Measurements from ENCODE around the gene OSER1.

Gene OSER1

DNA sequence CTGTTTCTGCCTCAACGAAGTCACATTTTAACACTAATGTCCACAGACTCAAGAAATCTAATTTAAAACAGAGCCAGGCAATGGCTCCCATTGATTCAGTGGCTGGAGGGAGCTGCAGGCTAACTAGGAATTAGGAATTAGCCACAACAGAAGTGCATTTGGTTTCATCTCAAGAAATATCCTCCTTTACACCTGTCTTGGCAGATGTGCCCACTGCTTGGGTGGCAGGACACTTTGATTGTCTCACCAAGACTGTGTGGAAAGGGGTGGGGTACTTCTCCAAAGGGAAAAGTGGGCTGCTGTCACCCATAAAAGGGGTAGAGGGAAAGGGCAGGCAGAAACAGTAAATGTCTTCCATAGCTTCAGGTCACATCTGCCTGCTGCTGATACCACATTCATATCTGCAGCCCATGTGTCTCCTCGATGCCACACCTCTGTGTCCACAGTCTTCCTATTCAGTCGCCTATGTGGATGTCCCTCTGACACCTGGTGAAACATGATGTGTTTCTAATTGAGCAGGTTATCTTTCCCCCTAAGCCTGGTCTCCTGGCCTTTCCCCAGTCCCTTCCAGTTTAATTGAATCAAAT, 10.9 kb upstream of the OSER1 start:
- Histone ChIP-seq H3K4me3 (ENCODE audit: low read length) (no peak overlapping the region), H3K27me3 (ENCODE audit: control insufficient read depth, low read length) (0 out of 2 replicates have a peak, but pooled peaks cover 4% of the 10 kb centered on the region), H3K4me1 (ENCODE audit: control insufficient read depth, low read length) (peaks cover 18% of the 10 kb centered on the region), H3F3A (ENCODE audit: control insufficient read depth, insufficient read depth) (0 out of 2 replicates have a peak, but pooled peaks cover 2% of the 10 kb centered on the region), H3K36me3 (ENCODE audit: control insufficient read depth, low read length) (no peaks in the 10 kb centered on the region), H3K9me3 (ENCODE audit: control insufficient read depth, insufficient read depth, low read length) (no peaks in the 10 kb centered on the region), H4K20me1 (ENCODE audit: control insufficient read depth, insufficient read depth, low read depth, low read length) (no peaks in the 10 kb centered on the region), H3K27ac (ENCODE audit: low read depth, low read length) (no peak overlapping the region), H3K9me2 (replicated peaks; ENCODE audit: control insufficient read depth, low read length) (no peaks in the 10 kb centered on the region), H3K79me2 (ENCODE audit: control insufficient read depth, low read length) (no peaks in the 10 kb centered on the region), H3K4me2 (ENCODE audit: low read length) (no peak overlapping the region)
- TF ChIP-seq, protein P1, sequence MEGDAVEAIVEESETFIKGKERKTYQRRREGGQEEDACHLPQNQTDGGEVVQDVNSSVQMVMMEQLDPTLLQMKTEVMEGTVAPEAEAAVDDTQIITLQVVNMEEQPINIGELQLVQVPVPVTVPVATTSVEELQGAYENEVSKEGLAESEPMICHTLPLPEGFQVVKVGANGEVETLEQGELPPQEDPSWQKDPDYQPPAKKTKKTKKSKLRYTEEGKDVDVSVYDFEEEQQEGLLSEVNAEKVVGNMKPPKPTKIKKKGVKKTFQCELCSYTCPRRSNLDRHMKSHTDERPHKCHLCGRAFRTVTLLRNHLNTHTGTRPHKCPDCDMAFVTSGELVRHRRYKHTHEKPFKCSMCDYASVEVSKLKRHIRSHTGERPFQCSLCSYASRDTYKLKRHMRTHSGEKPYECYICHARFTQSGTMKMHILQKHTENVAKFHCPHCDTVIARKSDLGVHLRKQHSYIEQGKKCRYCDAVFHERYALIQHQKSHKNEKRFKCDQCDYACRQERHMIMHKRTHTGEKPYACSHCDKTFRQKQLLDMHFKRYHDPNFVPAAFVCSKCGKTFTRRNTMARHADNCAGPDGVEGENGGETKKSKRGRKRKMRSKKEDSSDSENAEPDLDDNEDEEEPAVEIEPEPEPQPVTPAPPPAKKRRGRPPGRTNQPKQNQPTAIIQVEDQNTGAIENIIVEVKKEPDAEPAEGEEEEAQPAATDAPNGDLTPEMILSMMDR (IDR thresholded peaks at IDR 0.05; ENCODE audit: low read depth, low read length, poor library complexity, severe bottlenecking) = no peak
- TF ChIP-seq EZH2phosphoT487 (IDR thresholded peaks at IDR 0.05; ENCODE audit: borderline replicate concordance, low read length) = no peak

DNA sequence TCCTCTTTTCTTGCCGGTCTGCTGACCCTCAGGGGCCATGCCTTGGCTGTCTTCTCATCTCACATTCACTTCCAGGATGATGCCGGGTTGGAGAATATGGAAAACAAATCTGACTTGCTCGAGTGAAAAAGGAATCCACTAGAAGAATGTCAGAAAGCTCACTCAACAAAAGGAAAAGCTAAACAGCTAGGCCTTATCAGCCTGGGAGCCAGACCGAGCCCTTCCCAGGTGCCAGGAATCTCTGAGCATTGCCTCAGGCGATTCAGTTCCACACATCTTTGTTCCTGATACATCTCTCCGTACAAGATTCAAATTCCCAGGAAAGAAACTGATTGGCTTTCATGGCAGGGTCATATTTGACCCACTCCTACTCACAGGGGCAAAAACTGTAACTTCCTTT, 9.2 kb upstream of the OSER1 start:
- 0 out of 2 replicates have a peak, but pooled peaks cover 4% of the 10 kb centered on the region for H3K27me3 ChIP-seq (ENCODE audit: control insufficient read depth, low read length)
- H3K4me1 ChIP-seq (ENCODE audit: control insufficient read depth, low read length) = peaks cover 18% of the 10 kb centered on the region
- no peaks in the 10 kb centered on the region for H3K9me2 ChIP-seq (replicated peaks; ENCODE audit: control insufficient read depth, low read length)
- H3K4me3 ChIP-seq (ENCODE audit: low read length) = no peak overlapping the region
- H3K27ac ChIP-seq (ENCODE audit: low read depth, low read length) = no peak overlapping the region
- no peaks in the 10 kb centered on the region for H3K36me3 ChIP-seq (ENCODE audit: control insufficient read depth, low read length)
- no peaks in the 10 kb centered on the region for H4K20me1 ChIP-seq (ENCODE audit: control insufficient read depth, insufficient read depth, low read depth, low read length)
- no peak overlapping the region for H3K4me2 ChIP-seq (ENCODE audit: low read length)
- no peaks in the 10 kb centered on the region for H3K79me2 ChIP-seq (ENCODE audit: control insufficient read depth, low read length)
- no peaks in the 10 kb centered on the region for H3K9me3 ChIP-seq (ENCODE audit: control insufficient read depth, insufficient read depth, low read length)
- TF ChIP-seq, protein P1 (IDR thresholded peaks at IDR 0.05; ENCODE audit: low read depth, low read length, poor library complexity, severe bottlenecking) = no peak
- no peak for TF ChIP-seq EZH2phosphoT487 (IDR thresholded peaks at IDR 0.05; ENCODE audit: borderline replicate concordance, low read length)
- 0 out of 2 replicates have a peak, but pooled peaks cover 2% of the 10 kb centered on the region for H3F3A ChIP-seq (ENCODE audit: control insufficient read depth, insufficient read depth)

DNA sequence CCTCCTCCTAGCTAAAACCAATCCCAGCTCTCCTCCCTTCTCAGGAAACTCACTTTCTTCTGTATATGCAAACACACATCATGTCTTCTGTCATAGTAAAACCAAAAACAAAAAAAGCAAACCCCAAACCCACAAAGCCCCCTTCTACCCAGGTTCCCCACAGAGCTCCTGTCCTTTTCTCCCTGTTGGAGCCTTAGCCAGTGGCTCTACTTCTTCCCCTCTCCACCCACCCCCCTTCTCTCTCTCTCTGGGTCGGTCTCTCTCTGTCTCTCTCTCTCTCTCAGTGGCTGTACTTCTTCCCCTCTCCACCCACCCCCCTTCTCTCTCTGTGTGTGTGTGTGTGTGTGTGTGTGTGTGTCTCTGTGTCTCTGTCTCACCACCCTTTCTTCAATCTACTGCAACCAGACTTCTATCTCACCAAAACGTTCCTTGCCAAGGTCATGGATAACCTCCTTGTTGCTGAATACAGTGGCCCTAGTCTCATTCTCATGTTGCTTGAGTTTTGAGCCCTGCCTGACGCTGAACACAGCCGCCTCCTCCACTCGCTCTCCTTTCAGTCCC, 8.7 kb upstream of the OSER1 start:
- Histone ChIP-seq H3K36me3 (ENCODE audit: control insufficient read depth, low read length) (no peaks in the 10 kb centered on the region), H3K9me3 (ENCODE audit: control insufficient read depth, insufficient read depth, low read length) (no peaks in the 10 kb centered on the region), H3K4me3 (ENCODE audit: low read length) (no peak overlapping the region), H3K4me2 (ENCODE audit: low read length) (no peak overlapping the region), H3K79me2 (ENCODE audit: control insufficient read depth, low read length) (no peaks in the 10 kb centered on the region), H3K27me3 (ENCODE audit: control insufficient read depth, low read length) (0 out of 2 replicates have a peak, but pooled peaks cover 4% of the 10 kb centered on the region), H3K27ac (ENCODE audit: low read depth, low read length) (no peak overlapping the region), H3K9me2 (replicated peaks; ENCODE audit: control insufficient read depth, low read length) (no peaks in the 10 kb centered on the region), H4K20me1 (ENCODE audit: control insufficient read depth, insufficient read depth, low read depth, low read length) (no peaks in the 10 kb centered on the region), H3F3A (ENCODE audit: control insufficient read depth, insufficient read depth) (0 out of 2 replicates have a peak, but pooled peaks cover 2% of the 10 kb centered on the region), H3K4me1 (ENCODE audit: control insufficient read depth, low read length) (peaks cover 18% of the 10 kb centered on the region)
- TF ChIP-seq EZH2phosphoT487 (IDR thresholded peaks at IDR 0.05; ENCODE audit: borderline replicate concordance, low read length) = no peak
- TF ChIP-seq, protein P1 (IDR thresholded peaks at IDR 0.05; ENCODE audit: low read depth, low read length, poor library complexity, severe bottlenecking) = no peak
